Raji (cell line): ENCODE results near the gene CDK3.

ENCODE experiments used
- POLR2A ChIP-seq: IDR thresholded peaks from 2 replicates; pipeline ENCODE4 v1.6.1; 2011; ENCODE audit warnings: low read depth, low read length, control low read depth; ENCODE audit not compliant: insufficient read depth

Gene CDK3

GRCh38 chr17:75981019-75981615, 19.5 kb upstream of the CDK3 start:
- no peak for TF ChIP-seq POLR2A

GRCh38 chr17:75983501-75984181, 17.0 kb upstream of the CDK3 start:
- no peak for TF ChIP-seq POLR2A

DNA sequence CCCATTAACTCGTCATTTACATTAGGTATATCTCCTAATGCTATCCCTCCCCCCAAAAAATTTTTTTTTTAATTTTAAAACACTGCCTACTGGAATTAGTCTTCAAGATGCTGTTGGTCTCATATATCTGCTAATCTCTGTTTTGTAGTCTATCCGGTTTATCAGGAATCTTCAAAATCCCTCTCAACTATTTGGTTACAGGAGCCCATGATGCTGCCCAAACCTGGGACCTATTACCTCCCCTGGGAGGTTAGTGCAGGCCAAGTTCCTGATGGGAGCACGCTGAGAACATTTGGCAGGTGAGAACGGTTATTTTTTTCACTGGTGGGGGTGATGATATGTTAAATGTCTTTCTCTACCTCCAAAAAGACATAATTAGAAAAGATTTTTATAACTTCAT, 14.7 kb upstream of the CDK3 start:
- TF ChIP-seq POLR2A: no peak

GRCh38 chr17:75987041-75987440, 13.6 kb upstream of the CDK3 start:
- no peak for TF ChIP-seq POLR2A

DNA sequence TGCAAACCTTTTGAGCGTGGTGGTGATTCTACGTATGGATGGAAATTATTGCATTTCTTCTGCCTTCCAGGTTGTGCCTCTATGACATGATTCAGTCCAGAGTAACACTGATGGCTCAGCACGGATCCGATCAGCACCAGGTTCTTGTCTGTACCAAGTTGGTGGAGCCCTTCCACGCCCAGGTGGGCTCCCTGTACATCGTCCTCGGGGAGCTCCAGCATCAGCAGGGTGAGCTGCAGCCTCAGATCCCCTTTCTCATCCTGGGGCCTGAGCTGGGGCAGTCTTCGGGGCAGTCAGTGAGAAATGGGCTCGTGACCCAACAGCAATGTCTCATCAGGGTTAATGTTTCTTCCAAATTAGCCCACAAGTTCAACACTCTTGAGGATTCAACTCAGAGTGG, 9.3 kb upstream of the CDK3 start:
- no peak for TF ChIP-seq POLR2A

DNA sequence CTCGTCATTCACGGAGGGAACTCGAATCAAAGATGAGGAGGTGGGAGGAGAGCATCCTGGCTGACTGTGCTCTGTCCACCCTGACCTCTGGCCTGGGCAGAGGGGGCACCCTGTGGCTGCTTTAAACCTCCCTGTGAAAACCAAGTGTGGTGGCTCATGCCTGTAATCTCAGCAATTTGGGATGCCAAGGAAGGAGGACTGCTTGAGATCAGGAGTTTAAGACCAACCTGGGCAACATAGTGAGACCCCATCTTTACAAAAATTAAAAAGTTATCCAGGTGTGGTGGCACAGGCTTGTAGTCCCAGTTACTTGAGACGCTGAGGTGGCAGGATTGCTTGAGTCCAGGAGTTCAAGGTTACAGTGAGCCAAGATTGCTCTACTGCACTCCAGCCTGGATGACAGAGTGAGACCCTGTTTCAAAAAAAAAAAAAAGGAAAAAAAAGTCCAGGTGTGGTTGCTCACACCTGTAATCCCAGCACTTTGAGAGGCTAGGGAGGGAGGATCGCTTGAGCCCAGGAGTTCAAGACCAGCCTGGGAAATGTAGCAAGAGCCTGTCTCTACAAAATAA, 5.8 kb upstream of the CDK3 start:
- no peak for TF ChIP-seq POLR2A

GRCh38 chr17:75995385-75995925, 5.2 kb upstream of the CDK3 start:
- no peak for TF ChIP-seq POLR2A

DNA sequence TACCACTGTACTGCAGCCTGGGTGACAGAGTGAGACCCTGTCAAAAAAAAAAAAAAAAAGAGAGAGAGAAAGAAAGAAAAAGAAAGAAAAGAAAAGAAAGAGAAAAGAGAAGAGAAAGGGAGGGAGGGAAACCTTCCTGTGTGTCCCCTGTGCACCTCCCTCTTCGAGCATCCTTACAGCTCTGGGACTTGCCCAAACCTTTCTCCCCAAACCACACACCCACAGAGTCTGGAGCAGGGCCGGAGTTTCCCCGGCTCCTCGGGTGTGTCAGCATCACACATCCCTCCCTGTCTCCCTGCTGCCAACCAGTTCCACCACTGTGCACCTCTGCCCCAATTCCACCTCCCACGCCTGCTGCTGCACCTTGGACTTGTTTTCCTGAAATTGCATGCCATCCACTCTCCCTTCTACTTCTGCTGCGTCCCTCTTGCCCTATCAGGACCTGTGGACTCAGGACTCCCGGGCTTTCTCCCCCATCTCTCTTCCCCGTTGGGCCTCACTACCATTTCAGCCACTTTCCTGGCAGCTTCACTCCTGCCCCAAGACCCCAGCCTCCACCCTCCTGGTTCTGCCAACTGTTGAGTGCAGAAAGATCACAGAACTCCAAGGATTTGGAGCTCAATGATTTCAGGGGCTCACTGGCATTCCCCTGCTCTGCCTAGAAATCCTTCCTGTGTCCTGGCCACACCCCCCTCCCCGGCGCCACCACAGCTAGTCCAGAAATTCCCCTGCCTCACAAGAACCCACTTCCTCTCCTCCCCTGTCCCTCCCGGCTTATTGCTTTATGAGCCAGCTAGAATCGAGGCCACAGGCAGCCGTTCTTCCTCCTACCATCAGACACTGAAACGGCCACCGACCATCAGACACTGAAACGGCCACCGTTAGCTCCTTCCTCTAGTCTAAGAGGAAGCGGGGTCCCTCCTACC, 3.7 kb upstream of the CDK3 start:
- no peak for TF ChIP-seq POLR2A

DNA sequence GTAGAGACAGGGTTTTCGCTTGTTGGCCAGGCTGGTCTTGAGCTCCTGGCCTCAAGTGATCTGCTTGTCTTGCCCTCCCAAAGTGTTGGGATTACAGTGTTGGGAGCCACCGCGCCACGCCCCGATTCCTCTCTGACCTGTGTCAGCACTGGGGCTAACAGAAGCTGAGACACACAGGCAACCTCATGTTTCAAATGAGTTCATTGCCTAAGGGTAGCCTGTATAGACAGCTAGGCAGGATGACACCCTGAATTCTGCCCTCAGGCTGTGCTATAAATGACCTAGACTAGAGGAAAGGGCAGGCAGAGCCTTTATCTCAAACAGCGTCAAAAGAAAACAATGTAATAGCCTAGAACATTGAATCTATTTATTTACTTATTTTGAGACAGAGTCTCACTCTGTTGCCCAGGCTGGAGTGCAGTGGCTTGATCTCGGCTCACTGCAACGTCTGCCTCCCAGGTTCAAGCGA, 2.3 kb upstream of the CDK3 start:
- TF ChIP-seq POLR2A: no peak

- TF ChIP-seq POLR2A: no peak
These were observed 470 bp upstream of the CDK3 start for GRCh38 chr17:76000016-76000754.

DNA sequence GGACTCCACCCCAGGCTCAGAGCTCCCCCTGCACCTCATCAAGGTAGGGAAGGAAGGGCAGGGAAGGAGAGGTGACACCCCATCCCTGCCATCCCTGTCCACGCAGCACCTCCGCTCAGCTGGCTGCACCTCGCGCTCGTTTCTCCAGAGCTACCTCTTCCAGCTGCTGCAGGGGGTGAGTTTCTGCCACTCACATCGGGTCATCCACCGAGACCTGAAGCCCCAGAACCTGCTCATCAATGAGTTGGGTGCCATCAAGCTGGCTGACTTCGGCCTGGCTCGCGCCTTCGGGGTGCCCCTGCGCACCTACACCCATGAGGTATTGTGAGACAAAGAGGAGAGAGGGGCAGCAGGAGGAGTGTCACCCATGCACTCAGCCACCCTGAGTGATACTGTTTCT, 1.4 kb downstream of the CDK3 start:
- TF ChIP-seq POLR2A: no peak

DNA sequence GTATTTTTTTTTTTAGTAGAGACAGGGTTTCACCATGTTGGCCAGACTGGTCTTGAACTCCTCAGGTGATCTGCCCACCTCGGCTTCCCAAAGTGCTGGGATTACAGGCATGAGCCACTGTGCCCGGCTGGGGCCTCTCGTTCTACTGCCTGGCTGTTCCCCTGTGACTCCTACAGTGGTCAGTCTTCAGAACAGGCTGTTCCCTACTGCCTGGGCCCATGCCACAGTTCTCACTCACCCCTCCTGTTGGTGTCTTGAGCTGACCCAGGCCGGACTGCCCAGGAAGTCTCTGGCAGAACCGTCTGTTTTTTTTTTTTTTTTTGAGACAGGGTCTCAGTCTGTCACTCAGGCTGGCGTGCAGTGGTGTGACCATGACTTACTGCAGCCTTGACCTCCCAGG, 3.3 kb downstream of the CDK3 start:
- TF ChIP-seq POLR2A: no peak

- TF ChIP-seq POLR2A: no peak
These were observed 4.2 kb downstream of the CDK3 start for GRCh38 chr17:76004750-76005262.
